Activated T-cell treated with anti-CD3 and anti-CD28 coated beads for 4 hours (primary cell): Measurements from ENCODE around the gene CD83.
"Not testable (repeated sequence)": the region's sequence is repeated elsewhere in the genome, so short reads cannot be mapped to it uniquely, and the experiment has no call there.

Source experiments
- DNase-seq: peaks from one replicate; pipeline ENCODE4 v3.0.0-alpha.2; 2020

The CD83 gene, protein sequence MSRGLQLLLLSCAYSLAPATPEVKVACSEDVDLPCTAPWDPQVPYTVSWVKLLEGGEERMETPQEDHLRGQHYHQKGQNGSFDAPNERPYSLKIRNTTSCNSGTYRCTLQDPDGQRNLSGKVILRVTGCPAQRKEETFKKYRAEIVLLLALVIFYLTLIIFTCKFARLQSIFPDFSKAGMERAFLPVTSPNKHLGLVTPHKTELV

GRCh38 chr6:14117158-14118090, at the start of gene CD83:
Gene CD83 (plus strand): TSS chr6:14117772. CDS start chr6:14117812, 40 bp downstream.
- DNase-seq = peak; percentile 75

DNA sequence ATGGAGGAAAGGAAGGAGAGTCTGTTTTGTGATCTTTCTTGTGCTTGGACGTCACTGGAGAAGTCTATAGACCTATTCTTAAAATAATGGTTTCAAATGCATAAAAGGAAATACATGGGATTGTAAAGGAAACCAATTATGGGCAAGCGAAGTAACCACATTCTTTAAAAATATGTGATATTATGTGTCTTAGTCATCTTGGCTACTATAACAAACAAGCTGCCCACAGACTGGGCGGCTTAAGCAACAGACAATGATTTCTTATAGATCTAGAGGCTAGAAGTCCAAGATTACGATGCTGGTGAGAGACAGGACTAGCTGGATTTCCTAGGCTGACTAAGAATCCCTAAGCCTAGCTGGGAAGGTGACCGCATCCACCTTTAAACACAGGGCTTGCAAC, 49.4 kb upstream of the CD83 start:
- no peak for DNase-seq

DNA sequence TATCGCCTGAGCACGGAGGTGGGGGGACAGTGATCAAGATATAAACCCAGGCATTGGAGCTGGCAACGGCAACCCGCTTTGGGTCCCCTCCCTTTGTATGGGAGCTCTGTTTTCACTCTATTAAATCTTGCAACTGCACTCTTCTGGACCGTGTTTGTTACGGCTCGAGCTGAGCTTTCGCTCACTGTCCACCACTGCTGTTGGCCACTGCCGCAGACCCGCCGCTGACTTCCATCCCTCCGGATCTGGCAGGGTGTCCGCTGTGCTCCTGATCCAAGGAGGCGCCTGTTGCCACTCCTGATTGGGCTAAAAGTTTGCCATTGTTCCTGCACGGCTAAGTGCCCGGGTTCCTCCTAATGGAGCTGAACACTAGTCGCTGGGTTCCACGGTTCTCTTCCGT, 48.9 kb upstream of the CD83 start:
- no peak for DNase-seq

DNA sequence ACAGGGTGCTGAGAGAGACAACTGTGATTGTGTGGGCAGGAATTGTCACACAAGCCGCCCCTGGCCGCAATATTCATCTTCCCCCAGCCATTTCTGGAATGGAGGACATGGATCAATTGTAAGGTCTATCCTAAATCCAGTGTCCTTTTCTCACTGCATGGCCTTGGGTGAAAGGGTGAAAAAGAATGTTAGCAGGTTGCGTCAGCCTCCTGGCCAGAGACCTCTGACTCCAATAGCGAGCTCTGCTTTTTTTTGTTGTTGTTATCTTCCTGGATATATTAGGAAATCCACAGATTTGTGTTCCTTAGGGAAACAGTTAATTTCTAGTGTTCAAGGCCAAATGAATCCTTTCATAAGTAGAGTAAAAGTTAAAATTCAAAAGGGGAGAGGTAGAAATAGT, 47.1 kb upstream of the CD83 start:
- no peak for DNase-seq

- DNase-seq = no peak
These were observed 45.5 kb upstream of the CD83 start for GRCh38 chr6:14072084-14072483.

GRCh38 chr6:14073561-14074354, 43.8 kb upstream of the CD83 start:
- DNase-seq = not testable (repeated sequence)

GRCh38 chr6:14074476-14075094, 43.0 kb upstream of the CD83 start:
- no peak for DNase-seq

DNA sequence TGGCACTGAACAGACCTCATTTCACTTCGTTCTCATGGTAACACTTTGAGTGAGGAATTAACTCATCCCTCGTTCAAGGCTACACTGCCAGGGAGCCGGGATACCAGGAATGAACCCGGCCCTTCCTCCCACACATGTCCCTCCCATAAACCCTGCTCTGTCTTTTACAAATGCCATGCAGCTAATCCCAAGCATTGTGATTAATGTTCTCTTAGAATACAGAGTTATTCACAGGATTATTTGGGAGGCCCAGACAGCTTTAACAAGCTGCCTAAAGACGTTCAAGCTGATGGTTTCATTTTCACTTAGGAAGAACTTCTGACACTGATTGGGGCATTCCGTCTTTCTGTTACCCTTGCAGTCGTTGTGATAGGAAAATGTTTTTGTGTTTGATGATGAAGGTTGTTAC, 42.5 kb upstream of the CD83 start:
- DNase-seq = peak; percentile 8

DNA sequence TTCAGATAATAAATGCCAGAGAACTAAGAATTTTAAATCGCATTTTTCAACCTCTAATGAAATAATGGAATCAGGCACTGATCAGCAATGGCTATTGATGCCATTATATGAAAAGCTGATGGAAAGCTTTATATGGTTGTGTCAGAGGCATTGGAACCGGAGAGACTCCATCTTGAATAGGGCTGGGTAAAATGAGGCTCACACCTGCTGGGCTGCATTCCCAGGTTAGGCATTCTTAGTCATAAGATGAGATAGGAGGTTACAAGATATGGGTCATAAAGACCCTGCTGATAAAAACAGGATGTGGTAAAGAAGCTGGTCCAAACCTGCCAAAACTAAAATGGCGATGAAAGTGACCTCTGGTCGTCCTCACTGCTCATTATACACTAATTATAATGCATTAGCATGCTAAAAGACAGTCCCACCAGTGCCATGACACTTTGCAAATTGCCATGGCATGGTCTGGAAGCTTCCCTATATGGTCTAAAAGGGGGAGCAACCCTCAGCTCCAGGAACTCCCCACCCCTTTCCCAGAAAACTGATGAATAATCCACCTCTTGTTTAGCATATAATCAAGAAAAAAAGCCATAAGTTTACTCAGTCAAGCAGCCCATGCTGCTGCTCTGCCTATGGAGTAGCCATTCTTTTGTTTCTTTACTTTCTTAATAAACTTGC, 40.2 kb upstream of the CD83 start:
- no peak for DNase-seq

- DNase-seq = no peak
These were observed 38.1 kb upstream of the CD83 start for GRCh38 chr6:14079433-14079832.

DNA sequence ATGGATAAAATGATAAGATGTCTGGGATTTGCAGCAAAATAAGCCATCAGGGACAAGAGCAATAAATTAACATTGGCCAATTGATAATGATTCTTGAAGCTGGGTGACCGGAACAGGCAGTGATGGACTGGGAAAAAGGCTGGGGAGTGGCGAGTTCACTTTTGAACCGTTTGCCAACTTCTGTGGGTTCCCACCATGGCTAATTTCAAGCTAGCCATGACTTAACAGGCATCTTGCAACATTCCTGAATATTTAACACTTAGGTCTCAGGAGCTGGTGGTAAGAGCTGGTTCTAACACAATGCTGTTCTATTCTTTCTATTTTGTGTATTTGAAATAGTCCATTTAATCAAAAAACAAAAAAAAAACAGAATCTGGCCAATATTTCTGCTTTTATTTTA, 37.6 kb upstream of the CD83 start:
- DNase-seq = no peak

DNA sequence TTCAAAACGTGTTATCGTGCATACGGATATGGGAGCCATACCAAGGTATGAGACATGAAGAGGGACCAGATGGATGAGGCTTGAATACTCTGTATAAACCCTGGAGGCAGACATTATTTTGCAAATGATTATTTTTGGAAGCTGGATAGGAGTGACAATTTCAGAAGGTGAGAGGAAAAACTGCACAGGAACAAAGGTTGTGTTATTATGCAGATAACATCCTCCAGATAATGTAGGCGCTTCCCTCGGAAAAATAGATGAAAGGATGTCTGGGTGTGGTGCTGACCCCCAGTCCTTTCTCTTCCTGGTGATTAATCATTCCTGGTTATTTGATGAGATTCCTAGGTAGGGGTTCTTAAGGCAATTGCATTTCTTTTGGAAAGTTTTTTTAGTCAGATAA, 36.4 kb upstream of the CD83 start:
- DNase-seq = no peak

- no peak for DNase-seq
These were observed 34.8 kb upstream of the CD83 start for GRCh38 chr6:14082771-14083170.

DNA sequence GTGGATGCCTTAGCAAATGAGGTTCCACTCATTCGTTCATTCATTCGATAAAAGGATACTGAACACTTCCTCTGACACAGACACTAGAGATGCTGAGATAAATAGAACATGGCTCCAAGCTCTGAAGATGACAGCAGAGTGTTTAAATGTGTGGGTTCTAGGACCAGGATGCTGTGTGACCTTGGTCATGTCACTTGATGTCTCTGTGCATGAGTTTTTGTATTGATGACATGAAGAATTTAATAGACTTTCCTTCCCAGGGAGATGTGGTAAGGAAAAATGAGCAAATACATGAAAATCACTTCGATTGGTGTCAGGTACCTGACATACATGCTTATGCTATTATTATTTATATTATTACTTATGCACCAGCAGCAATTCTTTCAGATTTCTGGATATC, 34.3 kb upstream of the CD83 start:
- no peak for DNase-seq

DNA sequence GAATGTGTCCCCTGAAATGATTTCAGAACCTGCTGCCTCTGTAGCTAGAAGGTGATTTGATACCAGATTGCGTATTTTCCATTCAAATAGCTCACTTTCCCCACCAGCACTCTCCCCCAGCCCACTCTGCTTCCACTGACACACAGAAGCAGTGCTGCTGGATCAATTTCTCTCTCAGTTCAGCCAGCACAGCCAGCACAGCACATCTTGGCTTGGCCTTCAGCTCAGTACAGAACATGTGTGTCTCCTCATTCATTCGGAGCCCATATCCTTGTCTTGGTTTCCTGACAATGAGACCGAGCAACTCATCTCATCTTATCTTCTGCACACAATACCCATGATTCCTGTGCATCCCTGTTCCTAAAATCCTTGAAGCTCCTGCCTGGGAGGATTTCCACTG, 33.8 kb upstream of the CD83 start:
- no peak for DNase-seq

DNA sequence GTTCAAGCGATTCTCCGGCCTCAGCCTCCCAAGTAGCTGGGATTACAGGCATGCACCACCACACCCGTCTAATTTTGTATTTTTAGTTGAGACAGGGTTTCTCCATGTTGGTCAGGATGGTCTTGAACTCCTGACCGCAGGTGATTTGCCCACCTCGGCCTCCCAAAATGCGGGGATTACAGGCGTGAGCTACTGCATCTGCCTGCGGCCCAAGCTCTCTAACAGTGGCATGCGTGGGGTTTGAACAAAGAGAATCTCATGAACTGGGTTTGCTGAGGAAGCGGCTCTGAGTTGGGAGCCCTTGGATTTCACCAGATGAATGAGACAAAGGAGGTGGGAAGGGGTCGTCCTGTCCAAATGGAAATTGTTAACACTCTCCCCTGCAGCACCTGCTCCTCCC, 33.2 kb upstream of the CD83 start:
- DNase-seq = no peak

- DNase-seq = no peak
These were observed 32.3 kb upstream of the CD83 start for GRCh38 chr6:14085176-14085787.

- no peak for DNase-seq
These were observed 30.9 kb upstream of the CD83 start for GRCh38 chr6:14086701-14087100.

DNA sequence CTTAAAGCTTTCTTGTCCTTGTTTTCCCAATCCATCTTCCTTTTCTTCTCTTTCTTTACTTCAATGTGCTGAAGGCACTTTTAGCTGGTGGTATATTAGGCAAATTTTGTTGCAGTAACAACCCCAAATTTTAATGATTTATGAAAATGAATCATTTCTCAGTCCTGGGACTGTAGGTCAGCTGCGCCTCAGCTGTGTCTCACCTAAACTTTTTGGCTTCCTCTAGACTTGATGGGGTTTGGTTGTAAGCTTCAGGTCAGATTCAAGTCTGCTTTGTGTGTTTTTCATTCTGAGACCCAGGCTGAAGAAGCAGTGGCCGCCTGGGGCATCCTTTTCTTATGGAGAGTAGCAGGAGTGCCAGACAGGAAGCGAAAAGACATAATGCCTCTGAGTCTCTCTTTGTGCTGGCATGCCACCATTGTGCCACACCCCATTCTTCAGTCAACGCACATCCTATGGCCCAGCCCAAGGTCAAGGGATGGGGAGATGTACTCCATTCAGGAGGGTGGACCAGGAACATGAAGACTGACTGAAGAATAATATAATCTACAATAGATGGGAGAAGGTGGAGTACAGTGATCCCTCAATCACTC, 28.9 kb upstream of the CD83 start:
- no peak for DNase-seq

- DNase-seq = no peak
These were observed 28.3 kb upstream of the CD83 start for GRCh38 chr6:14089224-14089623.

DNA sequence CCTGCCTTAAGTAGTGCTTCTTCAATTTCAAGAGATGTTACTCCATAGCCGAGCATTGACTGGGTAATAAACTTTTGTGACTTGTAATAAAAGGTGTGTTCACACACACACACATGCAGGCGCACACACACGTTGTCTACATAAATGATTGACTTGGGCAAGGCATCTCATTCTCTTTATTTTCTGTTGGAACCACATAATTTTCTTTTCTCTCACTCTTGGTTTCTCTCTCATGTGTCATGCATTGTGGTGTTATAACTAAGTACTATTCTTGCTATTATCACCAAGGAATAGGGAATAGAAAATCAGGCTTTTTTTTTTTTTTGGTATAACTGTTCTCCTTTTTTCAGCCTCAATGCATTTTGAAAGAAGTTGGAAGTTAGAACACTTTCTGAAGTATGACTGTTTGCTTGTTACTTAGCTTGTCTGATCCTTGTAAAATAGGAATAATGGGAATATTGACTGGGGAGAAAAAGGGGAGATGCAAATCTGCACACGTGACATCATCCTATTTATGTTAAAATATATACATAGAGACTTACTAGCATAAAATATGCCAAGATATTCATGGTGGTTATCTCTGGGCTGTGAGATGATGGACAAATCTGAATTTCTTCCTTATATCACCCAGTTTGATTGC, 26.1 kb upstream of the CD83 start:
- no peak for DNase-seq
